Central memory CD8-positive, alpha-beta T cell (primary cell): Measurements from ENCODE around the gene STK39.
"Not testable (repeated sequence)": the region's sequence is repeated elsewhere in the genome, so short reads cannot be mapped to it uniquely, and the experiment has no call there.

Experiments
- ATAC-seq: fragments of 150-1000 bp; cut with Tn5 transposase; replicated peaks from 2 replicates; pipeline ENCODE4 v1.10.0; 2022; ENCODE audit warnings: mild to moderate bottlenecking, moderate FRiP score, moderate number of reproducible peaks; ENCODE audit not compliant: poor library complexity, severe bottlenecking; ENCODE audit errors: extremely low read depth
- DNase-seq, 2 donors: peaks; one replicate each; pipeline ENCODE4 v3.0.0; 2021; ENCODE audit warnings: low spot score in 2 of 2
- H3K27ac Mint-ChIP-seq: one replicate; pipeline ENCODE4 v1.8.0; 2022; ENCODE audit warnings: low read depth, mild to moderate bottlenecking, moderate library complexity, mixed read lengths
- H3K27me3 Mint-ChIP-seq: one replicate; pipeline ENCODE4 v1.8.0; 2022; ENCODE audit warnings: mixed read lengths
- H3K36me3 Mint-ChIP-seq: one replicate; pipeline ENCODE4 v1.8.0; 2022; ENCODE audit warnings: mild to moderate bottlenecking, moderate library complexity, mixed read lengths; ENCODE audit not compliant: insufficient read depth
- H3K4me1 Mint-ChIP-seq: one replicate; pipeline ENCODE4 v1.8.0; 2022; ENCODE audit warnings: mixed read lengths
- H3K4me3 Mint-ChIP-seq: one replicate; pipeline ENCODE4 v1.8.0; 2022; ENCODE audit warnings: mild to moderate bottlenecking, moderate library complexity, mixed read lengths
- H3K9me3 Mint-ChIP-seq: one replicate; pipeline ENCODE4 v1.8.0; 2022; ENCODE audit warnings: mixed read lengths

STK39 gene

GRCh38 chr2:168087401-168087800 lies 160.0 kb downstream of the STK39 start:
- H3K27me3 Mint-ChIP-seq: no peaks in the 10 kb centered on the region
- no peak overlapping the region for H3K4me3 Mint-ChIP-seq
- ATAC-seq (no peak), DNase-seq (no peak)
- peaks cover 39% of the 10 kb centered on the region for H3K4me1 Mint-ChIP-seq
- no peaks in the 10 kb centered on the region for H3K9me3 Mint-ChIP-seq
- no peak overlapping the region for H3K27ac Mint-ChIP-seq
- H3K36me3 Mint-ChIP-seq: peaks cover 4% of the 10 kb centered on the region

GRCh38 chr2:168086851-168087250 lies 160.5 kb downstream of the STK39 start:
- H3K27ac Mint-ChIP-seq: no peak overlapping the region
- no peaks in the 10 kb centered on the region for H3K27me3 Mint-ChIP-seq
- DNase-seq (no peak), ATAC-seq (no peak)
- H3K36me3 Mint-ChIP-seq: peaks cover 7% of the 10 kb centered on the region
- no peak overlapping the region for H3K4me3 Mint-ChIP-seq
- H3K9me3 Mint-ChIP-seq: no peaks in the 10 kb centered on the region
- peaks cover 45% of the 10 kb centered on the region for H3K4me1 Mint-ChIP-seq

GRCh38 chr2:168085801-168086361 lies 161.5 kb downstream of the STK39 start:
- no peak overlapping the region for H3K4me3 Mint-ChIP-seq
- no peaks in the 10 kb centered on the region for H3K9me3 Mint-ChIP-seq
- H3K27ac Mint-ChIP-seq: no peak overlapping the region
- peaks cover 9% of the 10 kb centered on the region for H3K36me3 Mint-ChIP-seq
- ATAC-seq (no peak), DNase-seq (no peak)
- peaks cover 47% of the 10 kb centered on the region for H3K4me1 Mint-ChIP-seq
- H3K27me3 Mint-ChIP-seq: no peaks in the 10 kb centered on the region

GRCh38 chr2:168084288-168084687 lies 163.1 kb downstream of the STK39 start:
- peaks cover 49% of the 10 kb centered on the region for H3K4me1 Mint-ChIP-seq
- DNase-seq (no peak), ATAC-seq (no peak)
- no peak overlapping the region for H3K27ac Mint-ChIP-seq
- no peaks in the 10 kb centered on the region for H3K27me3 Mint-ChIP-seq
- no peaks in the 10 kb centered on the region for H3K9me3 Mint-ChIP-seq
- no peak overlapping the region for H3K4me3 Mint-ChIP-seq
- H3K36me3 Mint-ChIP-seq: peaks cover 7% of the 10 kb centered on the region

- H3K4me1 Mint-ChIP-seq: peaks cover 36% of the 10 kb centered on the region
- not testable (repeated sequence) for H3K4me3 Mint-ChIP-seq, H3K9me3 Mint-ChIP-seq, H3K27me3 Mint-ChIP-seq, ATAC-seq, DNase-seq, H3K27ac Mint-ChIP-seq, H3K36me3 Mint-ChIP-seq
Observed at GRCh38 chr2:168081452-168081851, 165.9 kb downstream of the STK39 start.

- Mint-ChIP-seq H3K27ac (peak overlapping the region; percentile 1), H3K36me3 (peaks cover 16% of the 10 kb centered on the region), H3K9me3 (no peaks in the 10 kb centered on the region), H3K4me3 (no peak overlapping the region), H3K4me1 (peaks cover 33% of the 10 kb centered on the region), H3K27me3 (no peaks in the 10 kb centered on the region)
- no peak for DNase-seq
- no peak for ATAC-seq
Observed at GRCh38 chr2:168079236-168079635, 168.2 kb downstream of the STK39 start.

GRCh38 chr2:168076731-168077130 lies 170.7 kb downstream of the STK39 start:
- ATAC-seq: no peak
- Mint-ChIP-seq H3K27ac (no peak overlapping the region), H3K4me3 (no peak overlapping the region), H3K4me1 (peaks cover 14% of the 10 kb centered on the region), H3K27me3 (no peaks in the 10 kb centered on the region), H3K9me3 (no peaks in the 10 kb centered on the region), H3K36me3 (peaks cover 28% of the 10 kb centered on the region)
- no peak for DNase-seq

GRCh38 chr2:168075446-168075845 lies 171.9 kb downstream of the STK39 start:
- H3K4me1 Mint-ChIP-seq: peaks cover 19% of the 10 kb centered on the region
- DNase-seq (no peak), ATAC-seq (no peak)
- peaks cover 33% of the 10 kb centered on the region for H3K36me3 Mint-ChIP-seq
- peak overlapping the region; percentile 14 for H3K27ac Mint-ChIP-seq
- H3K9me3 Mint-ChIP-seq: no peaks in the 10 kb centered on the region
- H3K4me3 Mint-ChIP-seq: no peak overlapping the region
- H3K27me3 Mint-ChIP-seq: no peaks in the 10 kb centered on the region

GRCh38 chr2:168072626-168073303 lies 174.6 kb downstream of the STK39 start:
- DNase-seq (no peak), ATAC-seq (no peak)
- H3K36me3 Mint-ChIP-seq: peaks cover 38% of the 10 kb centered on the region
- no peaks in the 10 kb centered on the region for H3K9me3 Mint-ChIP-seq
- no peaks in the 10 kb centered on the region for H3K27me3 Mint-ChIP-seq
- no peak overlapping the region for H3K4me3 Mint-ChIP-seq
- H3K27ac Mint-ChIP-seq: peak overlapping the region; percentile 26
- peaks cover 9% of the 10 kb centered on the region for H3K4me1 Mint-ChIP-seq

- Mint-ChIP-seq H3K27ac (no peak overlapping the region), H3K36me3 (peaks cover 32% of the 10 kb centered on the region), H3K4me1 (peaks cover 14% of the 10 kb centered on the region), H3K27me3 (no peaks in the 10 kb centered on the region), H3K4me3 (no peak overlapping the region), H3K9me3 (no peaks in the 10 kb centered on the region)
- DNase-seq: no peak
- no peak for ATAC-seq
Observed at GRCh38 chr2:168064011-168064998, 183.1 kb downstream of the STK39 start.

- ATAC-seq (no peak), DNase-seq (no peak)
- Mint-ChIP-seq H3K27me3 (no peaks in the 10 kb centered on the region), H3K9me3 (no peaks in the 10 kb centered on the region), H3K4me3 (no peak overlapping the region), H3K27ac (no peak overlapping the region), H3K36me3 (peaks cover 27% of the 10 kb centered on the region), H3K4me1 (peaks cover 13% of the 10 kb centered on the region)
Observed at GRCh38 chr2:168062936-168063335, 184.5 kb downstream of the STK39 start.

GRCh38 chr2:168062054-168062453 lies 185.3 kb downstream of the STK39 start:
- Mint-ChIP-seq H3K27me3 (no peaks in the 10 kb centered on the region), H3K9me3 (no peaks in the 10 kb centered on the region), H3K4me1 (peaks cover 5% of the 10 kb centered on the region), H3K27ac (no peak overlapping the region), H3K36me3 (peaks cover 24% of the 10 kb centered on the region), H3K4me3 (no peak overlapping the region)
- DNase-seq (no peak), ATAC-seq (no peak)
